ES-I3 (cell line): ENCODE measurements around the gene BACE1.

ENCODE experiments used
- H3K36me3 ChIP-seq: 2 replicates; pipeline ENCODE4 v1.6.1; 2013; ENCODE audit warnings: mild to moderate bottlenecking, low read length, control low read depth, moderate library complexity; ENCODE audit not compliant: insufficient read depth
- H3K4me1 ChIP-seq: 2 replicates; pipeline ENCODE4 v1.6.1; 2013; ENCODE audit warnings: mild to moderate bottlenecking, control low read depth, low read length; ENCODE audit not compliant: insufficient read depth
- H3K9ac ChIP-seq: 2 replicates; pipeline ENCODE4 v1.6.1; 2013; ENCODE audit warnings: low read depth, mild to moderate bottlenecking, low read length, moderate library complexity
- H3K9me3 ChIP-seq: 2 replicates; pipeline ENCODE4 v1.6.1; 2013; ENCODE audit warnings: mild to moderate bottlenecking, low read length, moderate library complexity; ENCODE audit not compliant: control insufficient read depth, insufficient read depth

The BACE1 gene

GRCh38 chr11:117238221-117238620 lies 77.8 kb downstream of the BACE1 start:
- H3K36me3 ChIP-seq: peaks cover 3% of the 10 kb centered on the region

More at GRCh38 chr11:117238221-117238620, 77.8 kb downstream of the BACE1 start:
- Histone ChIP-seq H3K9me3 (no peaks in the 10 kb centered on the region), H3K9ac (no peak overlapping the region), H3K4me1 (no peaks in the 10 kb centered on the region)
